DND-41 (cell line): ENCODE results near the gene MYO1B.

Experiments used
- ATAC-seq: fragments of 200-7000 bp; cut with Tn5 transposase; 3 replicates; pipeline ENCODE4 v1.9.1; 2021; ENCODE audit warnings: low read depth; ENCODE audit not compliant: insufficient read depth
- DNase-seq: peaks from one replicate; pipeline ENCODE4 v3.0.0-alpha.2; 2020
- H2AFZ ChIP-seq: 2 replicates; pipeline ENCODE4 v1.6.0; 2012; ENCODE audit warnings: low read depth, low read length
- H3K27ac ChIP-seq: 2 replicates; pipeline ENCODE4 v1.5.1; 2012; ENCODE audit warnings: low read length, inconsistent platforms
- H3K27me3 ChIP-seq: fragments of 200-600 bp; sonication (generic); 2 replicates; pipeline ENCODE4 v1.6.0; 2012; ENCODE audit warnings: low read length, mild to moderate bottlenecking, inconsistent platforms; ENCODE audit not compliant: insufficient read depth, poor library complexity
- H3K36me3 ChIP-seq: 2 replicates; pipeline ENCODE4 v1.5.1; 2012; ENCODE audit warnings: low read length, inconsistent platforms; ENCODE audit not compliant: insufficient read depth
- H3K4me1 ChIP-seq: 2 replicates; pipeline ENCODE4 v1.5.1; 2012; ENCODE audit warnings: mild to moderate bottlenecking, low read length; ENCODE audit not compliant: insufficient read depth
- H3K4me2 ChIP-seq: 2 replicates; pipeline ENCODE4 v1.6.0; 2012; ENCODE audit warnings: mild to moderate bottlenecking, moderate library complexity, low read length, inconsistent platforms; ENCODE audit not compliant: insufficient read depth
- H3K4me3 ChIP-seq, 2 experiments: fragments of 200-600 bp in 1 of 2; shearing (Covaris generic) in 1 of 2; 2 replicates each; pipeline ENCODE4 v1.5.1; 2012 to 2016; ENCODE audit warnings: inconsistent platforms in 2 of 2, low read length in 2 of 2, mild to moderate bottlenecking in 2 of 2, low read depth in 1 of 2, moderate library complexity in 1 of 2
- H3K79me2 ChIP-seq: 2 replicates; pipeline ENCODE4 v1.6.0; 2012; ENCODE audit warnings: low read length, inconsistent platforms; ENCODE audit not compliant: insufficient read depth
- H3K9ac ChIP-seq: 2 replicates; pipeline ENCODE4 v1.6.0; 2012; ENCODE audit warnings: low read depth, mild to moderate bottlenecking, inconsistent platforms, low read length, moderate library complexity
- H3K9me3 ChIP-seq: 2 replicates; pipeline ENCODE4 v1.5.1; 2012; ENCODE audit warnings: low read length, moderate library complexity, mild to moderate bottlenecking, inconsistent platforms; ENCODE audit not compliant: insufficient read depth, severe bottlenecking
- H4K20me1 ChIP-seq: 2 replicates; pipeline ENCODE4 v1.6.0; 2012; ENCODE audit warnings: low read length; ENCODE audit not compliant: insufficient read depth
- EZH2 ChIP-seq: IDR thresholded peaks from 3 replicates; pipeline ENCODE4 v1.6.1; 2012; ENCODE audit warnings: borderline replicate concordance, low read depth, mild to moderate bottlenecking, moderate library complexity, low read length, inconsistent platforms; ENCODE audit not compliant: severe bottlenecking
- TF ChIP-seq, protein P1 (sequence below): IDR thresholded peaks from 2 replicates; pipeline ENCODE4 v1.5.1; 2012; ENCODE audit warnings: borderline replicate concordance, low read length, moderate library complexity, mild to moderate bottlenecking; ENCODE audit not compliant: poor library complexity, severe bottlenecking; ENCODE audit errors: extremely low read depth

Gene MYO1B

DNA sequence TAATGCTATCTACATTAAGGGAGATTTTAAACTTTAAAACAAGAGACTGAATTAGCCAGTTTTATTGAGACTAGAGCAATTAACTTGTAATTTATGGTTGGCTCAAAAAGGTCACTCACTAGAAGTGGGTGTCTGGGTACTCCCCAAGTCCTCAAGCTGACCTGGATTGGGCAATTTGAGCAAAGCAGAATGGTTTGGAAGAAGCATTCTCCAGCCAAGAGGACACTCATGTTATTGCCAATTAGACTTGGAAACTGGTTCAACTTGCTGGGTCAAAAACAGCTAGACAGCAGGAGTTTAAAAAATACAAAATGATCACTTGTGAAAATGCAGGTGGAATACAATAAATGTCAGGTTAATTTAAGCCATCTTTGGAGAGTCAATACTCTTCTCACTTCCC lies 29.5 kb upstream of the MYO1B start:
- Histone ChIP-seq H3K27ac (no peak overlapping the region), H3K4me1 (peaks cover 3% of the 10 kb centered on the region; the same call in 1 of the 2 replicates), H3K36me3 (no peaks in the 10 kb centered on the region), H3K9me3 (peaks cover 10% of the 10 kb centered on the region), H3K9ac (no peak overlapping the region), H4K20me1 (no peaks in the 10 kb centered on the region), H2AFZ (no peak overlapping the region), H3K4me2 (no peak overlapping the region), H3K27me3 (no peaks in the 10 kb centered on the region), H3K79me2 (no peaks in the 10 kb centered on the region), H3K4me3 (no peak overlapping the region)
- TF ChIP-seq EZH2 = no peak
- TF ChIP-seq, protein P1, sequence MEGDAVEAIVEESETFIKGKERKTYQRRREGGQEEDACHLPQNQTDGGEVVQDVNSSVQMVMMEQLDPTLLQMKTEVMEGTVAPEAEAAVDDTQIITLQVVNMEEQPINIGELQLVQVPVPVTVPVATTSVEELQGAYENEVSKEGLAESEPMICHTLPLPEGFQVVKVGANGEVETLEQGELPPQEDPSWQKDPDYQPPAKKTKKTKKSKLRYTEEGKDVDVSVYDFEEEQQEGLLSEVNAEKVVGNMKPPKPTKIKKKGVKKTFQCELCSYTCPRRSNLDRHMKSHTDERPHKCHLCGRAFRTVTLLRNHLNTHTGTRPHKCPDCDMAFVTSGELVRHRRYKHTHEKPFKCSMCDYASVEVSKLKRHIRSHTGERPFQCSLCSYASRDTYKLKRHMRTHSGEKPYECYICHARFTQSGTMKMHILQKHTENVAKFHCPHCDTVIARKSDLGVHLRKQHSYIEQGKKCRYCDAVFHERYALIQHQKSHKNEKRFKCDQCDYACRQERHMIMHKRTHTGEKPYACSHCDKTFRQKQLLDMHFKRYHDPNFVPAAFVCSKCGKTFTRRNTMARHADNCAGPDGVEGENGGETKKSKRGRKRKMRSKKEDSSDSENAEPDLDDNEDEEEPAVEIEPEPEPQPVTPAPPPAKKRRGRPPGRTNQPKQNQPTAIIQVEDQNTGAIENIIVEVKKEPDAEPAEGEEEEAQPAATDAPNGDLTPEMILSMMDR = no peak
- DNase-seq (no peak), ATAC-seq (no peak)

DNA sequence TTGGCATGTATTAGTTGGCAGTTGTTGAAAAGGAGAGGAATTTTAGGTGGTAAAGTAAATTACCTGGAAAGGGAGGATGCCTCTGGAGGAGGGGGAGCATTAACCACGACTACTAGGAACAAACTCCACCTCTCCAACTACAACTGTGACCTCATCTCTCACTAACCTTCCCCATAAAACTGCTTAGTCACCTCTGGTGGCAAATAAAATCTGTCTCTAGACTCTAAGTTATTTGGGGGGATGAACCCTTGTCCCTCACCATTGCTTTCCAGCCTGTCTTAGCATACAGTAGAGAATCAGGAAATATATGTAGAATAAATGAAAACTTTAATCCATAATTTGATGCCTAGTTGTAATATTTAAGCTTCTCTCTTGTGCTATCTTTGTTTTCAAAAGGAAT lies 27.6 kb upstream of the MYO1B start:
- Histone ChIP-seq H3K9ac (no peak overlapping the region), H3K4me3 (no peak overlapping the region), H3K36me3 (no peaks in the 10 kb centered on the region), H3K79me2 (no peaks in the 10 kb centered on the region), H4K20me1 (no peaks in the 10 kb centered on the region), H3K4me2 (no peak overlapping the region), H3K27me3 (no peaks in the 10 kb centered on the region), H3K9me3 (no peaks in the 10 kb centered on the region), H3K27ac (no peak overlapping the region), H3K4me1 (peaks cover 3% of the 10 kb centered on the region; the same call in 1 of the 2 replicates), H2AFZ (no peak overlapping the region)
- TF ChIP-seq, protein P1 = no peak
- TF ChIP-seq EZH2 = no peak
- no peak for DNase-seq
- ATAC-seq = 0 out of 3 replicates have a peak, but pooled peaks have one; percentile 41

DNA sequence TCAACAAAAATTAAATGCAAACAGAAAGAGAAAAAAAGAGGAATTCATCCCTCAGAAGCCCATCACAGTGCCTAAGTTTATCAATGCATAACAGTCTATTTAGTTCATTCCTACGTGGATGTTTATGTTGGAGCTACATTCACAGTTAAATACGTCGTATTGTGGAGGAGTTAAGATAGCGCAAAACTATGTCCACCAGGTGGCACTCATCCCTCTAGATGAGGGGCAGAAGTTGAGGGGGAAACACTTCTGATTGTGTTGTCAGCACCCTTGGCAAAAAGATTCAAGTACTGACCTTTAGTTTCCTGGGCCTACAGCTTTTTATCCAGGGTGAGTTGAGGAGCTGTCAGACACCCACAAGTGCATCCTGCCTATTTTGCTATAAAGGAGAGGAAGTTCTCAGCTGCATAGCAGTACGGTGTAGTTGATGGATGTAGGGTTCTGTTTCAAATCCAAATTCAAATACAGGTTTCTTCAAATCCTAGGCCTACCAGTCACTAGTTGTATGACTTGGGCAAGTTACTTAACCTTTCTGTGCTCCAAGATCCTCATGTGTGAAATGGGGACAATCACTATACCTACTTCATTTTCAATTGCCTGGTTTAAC lies 26.8 kb upstream of the MYO1B start:
- DNase-seq = peak; percentile 71
- peak; percentile 97 for ATAC-seq
- Histone ChIP-seq H3K4me1 (peaks cover 3% of the 10 kb centered on the region; the same call in 1 of the 2 replicates), H3K79me2 (no peaks in the 10 kb centered on the region), H3K27ac (no peak overlapping the region), H3K36me3 (no peaks in the 10 kb centered on the region), H3K27me3 (no peaks in the 10 kb centered on the region), H3K4me2 (no peak overlapping the region), H4K20me1 (no peaks in the 10 kb centered on the region), H3K4me3 (no peak overlapping the region), H3K9ac (no peak overlapping the region), H2AFZ (no peak overlapping the region), H3K9me3 (no peaks in the 10 kb centered on the region)
- TF ChIP-seq, protein P1 = peak; percentile 90
- no peak for TF ChIP-seq EZH2
